RWPE1 (cell line): ENCODE data around the gene GPA33.

Source experiments
- CTCF ChIA-PET: fragments of 350-600 bp; sonication (Branson Sonifier 250); formaldehyde crosslinking; extraction: SDS; loops from one replicate; lab custom pipeline; 2021; lab: Yijun Ruan, JAX
- POLR2A ChIA-PET: fragments of 400-600 bp; formaldehyde crosslinking; extraction: SDS; loops from one replicate; lab custom pipeline; 2020; ENCODE audit warnings: antibody characterized with exemption; ENCODE audit not compliant: low non-redundant PET; lab: Yijun Ruan, JAX
- DNase-seq: peaks from one replicate; pipeline ENCODE4 v3.0.0; 2012; ENCODE audit warnings: low spot score
- H3K27ac ChIP-seq: fragments of 450-650 bp; 2 replicates; pipeline ENCODE4 v1.5.1; 2017
- TF ChIP-seq, protein P1 (sequence below): fragments of 450-650 bp; conservative IDR thresholded peaks from 2 replicates; pipeline ENCODE4 v1.5.1; 2017; ENCODE audit warnings: low read depth, mild to moderate bottlenecking

Gene GPA33

GRCh38 chr1:167126811-167127210, 36.6 kb upstream of the GPA33 start:
- TF ChIP-seq, protein P1, sequence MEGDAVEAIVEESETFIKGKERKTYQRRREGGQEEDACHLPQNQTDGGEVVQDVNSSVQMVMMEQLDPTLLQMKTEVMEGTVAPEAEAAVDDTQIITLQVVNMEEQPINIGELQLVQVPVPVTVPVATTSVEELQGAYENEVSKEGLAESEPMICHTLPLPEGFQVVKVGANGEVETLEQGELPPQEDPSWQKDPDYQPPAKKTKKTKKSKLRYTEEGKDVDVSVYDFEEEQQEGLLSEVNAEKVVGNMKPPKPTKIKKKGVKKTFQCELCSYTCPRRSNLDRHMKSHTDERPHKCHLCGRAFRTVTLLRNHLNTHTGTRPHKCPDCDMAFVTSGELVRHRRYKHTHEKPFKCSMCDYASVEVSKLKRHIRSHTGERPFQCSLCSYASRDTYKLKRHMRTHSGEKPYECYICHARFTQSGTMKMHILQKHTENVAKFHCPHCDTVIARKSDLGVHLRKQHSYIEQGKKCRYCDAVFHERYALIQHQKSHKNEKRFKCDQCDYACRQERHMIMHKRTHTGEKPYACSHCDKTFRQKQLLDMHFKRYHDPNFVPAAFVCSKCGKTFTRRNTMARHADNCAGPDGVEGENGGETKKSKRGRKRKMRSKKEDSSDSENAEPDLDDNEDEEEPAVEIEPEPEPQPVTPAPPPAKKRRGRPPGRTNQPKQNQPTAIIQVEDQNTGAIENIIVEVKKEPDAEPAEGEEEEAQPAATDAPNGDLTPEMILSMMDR, result no peak
- POLR2A ChIA-PET, result no interaction called here
- DNase-seq, result no peak
- no peak overlapping the region for H3K27ac ChIP-seq
- CTCF ChIA-PET, result interaction anchor here (0.7 kb wide), 1 partner anchor 931 kb away, joined by 3 read pairs; no protein-coding TSS in a partner anchor

GRCh38 chr1:167126317-167126716, 36.1 kb upstream of the GPA33 start:
- ChIA-PET POLR2A (no interaction called here), CTCF (interaction anchor here (0.6 to 0.7 kb wide), 2 partner anchors 17 to 931 kb away, joined by 3 to 4 read pairs; no protein-coding TSS in a partner anchor)
- TF ChIP-seq, protein P1, result no peak
- H3K27ac ChIP-seq, result no peak overlapping the region
- no peak for DNase-seq

- POLR2A ChIA-PET, result no interaction called here
- TF ChIP-seq, protein P1, result no peak
These were observed 32.4 kb upstream of the GPA33 start for GRCh38 chr1:167122568-167122967.

GRCh38 chr1:167122121-167122480, 31.9 kb upstream of the GPA33 start:
- POLR2A ChIA-PET, result no interaction called here

More at GRCh38 chr1:167122568-167122967, 32.4 kb upstream of the GPA33 start:
- no peak for DNase-seq
- no peak overlapping the region for H3K27ac ChIP-seq
- CTCF ChIA-PET, result interaction anchor here (0.7 to 1.2 kb wide), 2 partner anchors 12 to 98 kb away, joined by 3 read pairs; no protein-coding TSS in a partner anchor

DNA sequence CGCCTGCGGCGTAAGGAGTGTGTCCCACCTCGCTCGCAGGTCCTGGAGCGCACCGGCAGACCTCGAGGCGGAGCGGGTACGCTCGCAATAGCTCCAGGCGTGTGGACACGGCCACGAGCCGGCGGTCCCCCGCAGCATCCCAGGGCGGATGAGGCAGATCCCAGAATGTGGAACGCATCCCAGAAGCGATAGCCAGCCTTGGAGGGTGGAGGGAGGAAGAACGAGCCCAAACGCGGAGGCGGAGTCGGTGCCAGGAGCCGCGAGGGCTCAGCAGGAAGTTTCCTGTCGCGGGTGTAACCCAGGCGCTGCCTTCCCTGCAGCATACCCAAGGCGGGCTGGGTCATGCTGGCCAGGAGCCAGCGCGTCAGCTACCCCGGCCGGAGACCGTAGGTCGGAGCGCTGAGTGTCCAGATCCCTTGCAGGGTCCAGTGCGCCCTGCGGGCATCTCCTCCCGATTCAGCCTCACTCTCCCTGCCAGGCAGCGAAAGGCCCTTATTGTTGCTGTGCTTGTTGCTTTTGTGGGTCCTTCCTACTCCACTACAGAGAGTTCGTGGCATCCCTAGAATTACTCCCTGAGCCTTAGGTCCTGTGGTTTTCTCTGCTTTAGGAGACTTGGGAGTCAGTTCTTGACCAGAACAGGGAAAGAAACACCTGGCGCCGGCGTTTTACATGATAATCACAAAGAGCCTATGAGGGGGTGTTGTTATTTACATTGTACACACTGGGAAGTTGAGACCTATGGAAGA, 31.4 kb upstream of the GPA33 start:
- POLR2A ChIA-PET, result no interaction called here
- peak; percentile 25 for DNase-seq
- CTCF ChIA-PET, result interaction anchor here (0.6 kb wide), 1 partner anchor 720 kb away, joined by 4 read pairs; no protein-coding TSS in a partner anchor
- TF ChIP-seq, protein P1, result no peak
- peak overlapping the region; percentile 42 for H3K27ac ChIP-seq

More at GRCh38 chr1:167122121-167122480, 31.9 kb upstream of the GPA33 start:
- H3K27ac ChIP-seq, result no peak overlapping the region
- CTCF ChIA-PET, result interaction anchor here (0.7 to 1.2 kb wide), 2 partner anchors 12 to 98 kb away, joined by 3 read pairs; no protein-coding TSS in a partner anchor
- no peak for DNase-seq
- TF ChIP-seq, protein P1, result no peak

DNA sequence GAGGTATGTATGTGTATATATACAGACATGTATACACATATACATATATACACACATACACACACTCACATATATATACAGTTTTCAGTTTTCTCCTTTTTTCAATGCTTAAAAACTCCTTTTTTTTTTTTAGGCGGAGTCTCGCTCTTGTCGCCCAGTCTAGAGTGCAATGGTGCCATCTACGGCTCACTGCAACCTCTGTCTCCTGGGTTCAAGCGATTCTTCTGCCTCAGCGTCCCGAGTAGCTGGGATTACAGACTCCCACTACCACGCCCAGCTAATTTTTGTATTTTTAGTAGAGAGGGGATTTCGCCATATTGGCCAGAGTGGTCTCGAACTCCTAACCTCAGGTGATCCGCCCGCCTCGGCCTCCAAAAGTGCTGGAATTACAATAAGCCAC, 30.7 kb upstream of the GPA33 start:
- ChIA-PET CTCF (interaction anchor here (0.6 kb wide), 1 partner anchor 720 kb away, joined by 4 read pairs; no protein-coding TSS in a partner anchor), POLR2A (no interaction called here)
- TF ChIP-seq, protein P1, result no peak
- peak overlapping the region; percentile 42; the same call in 1 of the 2 replicates for H3K27ac ChIP-seq
- DNase-seq, result no peak
